RWPE2 (cell line): Measurements from ENCODE around the gene GPX1.
"Not testable (repeated sequence)": the region's sequence is repeated elsewhere in the genome, so short reads cannot be mapped to it uniquely, and the experiment has no call there.

Experiments used
- ATAC-seq: fragments of 200-7000 bp; cut with Tn5 transposase; 3 replicates; pipeline ENCODE4 v1.9.1; 2021; ENCODE audit warnings: low read depth
- DNase-seq: peaks from one replicate; pipeline ENCODE4 v3.0.0-alpha.2; 2020; ENCODE audit warnings: low spot score
- H3K27ac ChIP-seq: fragments of 450-650 bp; 2 replicates; pipeline ENCODE4 v1.5.1; 2017; ENCODE audit warnings: mild to moderate bottlenecking; ENCODE audit not compliant: poor library complexity, severe bottlenecking
- H3K27me3 ChIP-seq: fragments of 250-450 bp; sonication (Bioruptor Pico); 2 replicates; pipeline ENCODE4 v1.5.1; 2021; ENCODE audit warnings: mild to moderate bottlenecking, moderate library complexity; ENCODE audit not compliant: insufficient read depth, poor library complexity, severe bottlenecking
- H3K36me3 ChIP-seq: fragments of 250-450 bp; sonication (Bioruptor Pico); 2 replicates; pipeline ENCODE4 v1.5.1; 2020; ENCODE audit warnings: low read depth, mild to moderate bottlenecking, moderate library complexity
- H3K4me1 ChIP-seq: fragments of 250-450 bp; sonication (Bioruptor Pico); 2 replicates; pipeline ENCODE4 v1.5.1; 2021; ENCODE audit warnings: mild to moderate bottlenecking, moderate library complexity; ENCODE audit not compliant: insufficient read depth, poor library complexity, severe bottlenecking
- H3K4me3 ChIP-seq: fragments of 250-450 bp; sonication (Bioruptor Pico); 2 replicates; pipeline ENCODE4 v1.5.1; 2021; ENCODE audit warnings: mild to moderate bottlenecking, moderate library complexity; ENCODE audit not compliant: severe bottlenecking
- H3K9me3 ChIP-seq: fragments of 250-450 bp; sonication (Bioruptor Pico); 2 replicates; pipeline ENCODE4 v1.5.1; 2021; ENCODE audit warnings: mild to moderate bottlenecking, moderate library complexity; ENCODE audit not compliant: severe bottlenecking
- TF ChIP-seq, protein P1 (sequence below): fragments of 450-650 bp; IDR thresholded peaks from one replicate; pipeline ENCODE4 v1.5.1; 2017; ENCODE audit warnings: mild to moderate bottlenecking, moderate library complexity; ENCODE audit not compliant: poor library complexity, severe bottlenecking

GPX1 gene

DNA sequence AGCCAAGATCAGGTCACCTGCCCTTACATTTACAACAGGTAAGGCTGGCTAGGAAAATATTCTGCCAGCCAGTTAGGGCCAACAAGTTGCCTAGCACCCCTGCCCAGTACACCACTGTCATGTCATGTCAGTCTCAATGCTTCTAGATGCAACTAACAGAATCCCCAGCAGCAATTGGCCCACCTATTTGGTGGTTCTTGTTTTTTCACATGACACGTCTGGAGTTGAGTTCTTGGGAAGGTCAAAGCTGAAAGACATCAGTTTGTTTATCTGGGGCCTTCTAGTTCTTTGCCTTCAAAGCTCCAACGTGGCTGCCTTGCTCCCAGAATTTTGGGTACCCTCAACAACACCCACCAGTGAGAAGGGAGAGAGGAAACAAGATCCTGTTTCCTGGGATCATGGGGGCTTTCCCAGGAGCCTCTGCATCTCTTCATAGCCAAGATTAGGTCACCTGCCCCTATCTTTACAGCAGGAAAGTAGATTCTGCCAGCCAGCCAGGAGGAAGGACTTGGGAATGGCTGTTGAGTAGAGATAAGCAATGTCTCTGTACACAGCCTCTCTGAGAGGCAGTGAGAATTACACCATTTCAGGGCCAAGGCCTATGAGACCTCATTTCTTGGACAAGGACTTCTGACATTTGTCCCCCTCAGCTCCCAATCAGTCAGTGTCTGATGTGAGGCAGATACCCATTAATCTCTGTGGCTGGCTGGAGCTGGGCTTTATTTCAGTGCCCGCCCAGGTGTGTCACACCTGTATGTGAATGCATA is 8.6 kb downstream of the GPX1 start:
- DNase-seq, result no peak
- Histone ChIP-seq H3K36me3 (no peaks in the 10 kb centered on the region), H3K27ac (no peak overlapping the region), H3K9me3 (no peaks in the 10 kb centered on the region), H3K4me1 (peaks cover 43% of the 10 kb centered on the region), H3K4me3 (no peak overlapping the region), H3K27me3 (no peaks in the 10 kb centered on the region)
- ATAC-seq, result no peak
- TF ChIP-seq, protein P1, sequence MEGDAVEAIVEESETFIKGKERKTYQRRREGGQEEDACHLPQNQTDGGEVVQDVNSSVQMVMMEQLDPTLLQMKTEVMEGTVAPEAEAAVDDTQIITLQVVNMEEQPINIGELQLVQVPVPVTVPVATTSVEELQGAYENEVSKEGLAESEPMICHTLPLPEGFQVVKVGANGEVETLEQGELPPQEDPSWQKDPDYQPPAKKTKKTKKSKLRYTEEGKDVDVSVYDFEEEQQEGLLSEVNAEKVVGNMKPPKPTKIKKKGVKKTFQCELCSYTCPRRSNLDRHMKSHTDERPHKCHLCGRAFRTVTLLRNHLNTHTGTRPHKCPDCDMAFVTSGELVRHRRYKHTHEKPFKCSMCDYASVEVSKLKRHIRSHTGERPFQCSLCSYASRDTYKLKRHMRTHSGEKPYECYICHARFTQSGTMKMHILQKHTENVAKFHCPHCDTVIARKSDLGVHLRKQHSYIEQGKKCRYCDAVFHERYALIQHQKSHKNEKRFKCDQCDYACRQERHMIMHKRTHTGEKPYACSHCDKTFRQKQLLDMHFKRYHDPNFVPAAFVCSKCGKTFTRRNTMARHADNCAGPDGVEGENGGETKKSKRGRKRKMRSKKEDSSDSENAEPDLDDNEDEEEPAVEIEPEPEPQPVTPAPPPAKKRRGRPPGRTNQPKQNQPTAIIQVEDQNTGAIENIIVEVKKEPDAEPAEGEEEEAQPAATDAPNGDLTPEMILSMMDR, result no peak

DNA sequence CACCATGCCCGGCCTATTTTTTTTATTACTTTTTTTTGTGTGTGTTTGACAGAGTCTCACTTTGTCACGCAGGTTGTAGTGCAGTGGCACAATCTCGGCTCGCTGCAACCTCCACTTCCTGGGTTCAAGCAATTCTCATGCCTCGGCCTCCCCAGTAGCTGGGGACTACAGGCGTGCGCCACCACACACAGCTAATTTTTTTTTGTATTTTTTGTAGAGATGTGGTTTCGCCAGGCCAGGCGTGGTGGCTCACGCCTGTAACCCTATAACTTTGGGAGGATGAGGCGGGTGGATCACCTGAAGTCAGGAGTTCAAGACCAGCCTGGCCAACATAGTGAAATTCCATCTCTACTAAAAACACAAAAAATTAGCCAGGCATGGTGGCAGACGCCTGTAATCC is 9.8 kb downstream of the GPX1 start:
- H3K4me3 ChIP-seq, H3K36me3 ChIP-seq, ATAC-seq, H3K27me3 ChIP-seq, H3K9me3 ChIP-seq, DNase-seq: not testable (repeated sequence)
- peak overlapping the region; percentile 91 for H3K27ac ChIP-seq
- peaks cover 43% of the 10 kb centered on the region for H3K4me1 ChIP-seq

DNA sequence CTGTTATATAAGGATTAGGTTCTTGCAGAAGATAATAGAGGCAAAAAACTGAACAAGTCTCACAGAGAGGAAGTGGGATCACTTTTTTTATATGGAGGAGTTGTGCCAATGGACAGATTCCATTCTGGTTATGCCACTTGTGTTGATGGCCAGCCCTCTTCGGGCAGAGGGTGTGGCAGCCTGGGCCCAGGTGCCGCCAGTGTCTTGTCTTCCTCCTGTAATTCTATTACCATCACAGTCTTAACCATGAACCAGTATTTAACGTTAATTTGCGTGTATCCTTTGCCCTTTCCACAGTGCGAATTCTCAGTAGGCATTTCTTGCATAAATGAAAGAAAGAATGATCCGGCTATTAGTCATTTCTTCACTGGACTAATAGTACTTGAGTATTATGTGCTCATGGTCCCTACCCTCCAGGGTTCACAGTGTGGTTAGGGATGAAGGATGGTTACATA is 11.3 kb downstream of the GPX1 start:
- Histone ChIP-seq H3K9me3 (no peaks in the 10 kb centered on the region), H3K4me3 (no peak overlapping the region), H3K4me1 (peaks cover 36% of the 10 kb centered on the region), H3K36me3 (no peaks in the 10 kb centered on the region), H3K27me3 (no peaks in the 10 kb centered on the region), H3K27ac (peak overlapping the region; percentile 91)
- ATAC-seq, result peak; percentile 74
- TF ChIP-seq, protein P1, result no peak
- DNase-seq, result peak; percentile 67

DNA sequence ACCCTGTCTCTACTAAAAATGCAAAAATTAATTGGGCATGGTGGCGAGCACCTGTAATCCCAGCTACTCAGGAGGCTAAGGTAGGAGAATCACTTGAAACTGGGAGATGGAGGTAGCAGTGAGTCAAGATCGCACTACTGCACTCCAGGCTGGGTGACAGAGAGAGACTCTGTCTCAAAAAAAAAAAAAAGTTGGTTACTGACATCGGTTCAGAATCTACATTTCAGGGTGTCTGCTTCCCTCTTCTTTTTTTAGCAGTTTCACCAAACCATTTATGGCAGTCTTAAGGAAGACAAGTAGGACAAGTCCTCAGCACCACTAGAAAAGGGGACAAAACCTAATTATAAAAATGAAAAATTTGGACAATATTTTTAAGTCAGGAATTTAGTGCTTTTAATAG is 15.0 kb downstream of the GPX1 start:
- Histone ChIP-seq H3K27me3 (no peaks in the 10 kb centered on the region), H3K36me3 (no peaks in the 10 kb centered on the region; the same call in 1 of the 2 replicates), H3K9me3 (no peaks in the 10 kb centered on the region), H3K4me1 (peaks cover 31% of the 10 kb centered on the region), H3K4me3 (no peak overlapping the region), H3K27ac (no peak overlapping the region)
- ATAC-seq (no peak), DNase-seq (no peak)
- TF ChIP-seq, protein P1, result no peak

DNA sequence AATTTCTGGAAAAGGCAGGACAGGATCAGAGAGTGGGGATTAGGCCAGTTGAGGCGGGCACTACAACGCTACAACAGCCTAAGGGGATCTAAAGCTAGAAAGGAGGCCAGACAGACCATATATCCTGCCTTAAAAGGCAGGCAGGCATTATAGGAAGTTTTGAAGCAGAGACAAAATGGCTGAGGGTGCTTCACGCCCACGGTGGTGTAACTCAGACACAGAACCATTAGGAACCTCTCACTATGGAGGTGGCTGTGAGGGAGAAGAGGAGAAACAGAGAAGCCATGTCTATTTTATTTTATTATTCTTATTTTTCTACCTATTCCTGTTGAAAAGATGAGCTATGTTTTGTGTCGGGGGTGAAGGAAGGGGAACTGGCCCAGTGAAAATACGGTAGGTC is 16.2 kb downstream of the GPX1 start:
- Histone ChIP-seq H3K27me3 (no peaks in the 10 kb centered on the region), H3K4me3 (no peak overlapping the region), H3K4me1 (peaks cover 20% of the 10 kb centered on the region), H3K27ac (no peak overlapping the region), H3K9me3 (no peaks in the 10 kb centered on the region), H3K36me3 (peaks cover 6% of the 10 kb centered on the region)
- ATAC-seq (no peak), DNase-seq (no peak)
- TF ChIP-seq, protein P1, result no peak
